HG02885 (cell line): ENCODE data around the gene ZDBF2.
"Not testable (repeated sequence)": the region's sequence is repeated elsewhere in the genome, so short reads cannot be mapped to it uniquely, and the experiment has no call there.

ENCODE experiments used
- ATAC-seq: cut with Tn5 transposase; IDR thresholded peaks from one replicate; pipeline ENCODE4 v1.9.1; 2021; ENCODE audit warnings: mild to moderate bottlenecking; ENCODE audit not compliant: unreplicated experiment, poor library complexity

Gene ZDBF2

DNA sequence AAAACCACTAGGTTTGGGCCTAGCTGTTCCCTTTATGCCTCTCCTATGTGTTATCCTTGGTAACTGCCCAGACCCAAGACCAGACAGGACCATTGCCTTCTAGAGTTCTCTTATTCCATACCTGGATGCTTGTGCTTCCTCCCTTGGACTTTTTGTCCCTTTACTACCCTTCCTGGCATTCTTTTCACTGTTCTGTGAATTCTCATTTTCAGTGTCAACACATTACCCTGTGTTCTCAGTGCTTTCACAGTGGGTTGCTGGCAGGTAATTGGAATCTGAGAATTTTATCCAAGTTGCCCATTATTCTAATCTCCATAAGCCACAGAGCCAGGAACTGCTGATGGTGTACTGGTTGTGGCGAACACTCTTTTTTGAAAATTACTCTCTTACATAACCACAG is 41.7 kb downstream of the ZDBF2 start:
- ATAC-seq = no peak

GRCh38 chr2:206323033-206323432 is 48.6 kb downstream of the ZDBF2 start:
- no peak for ATAC-seq

- ATAC-seq = no peak
Measured at GRCh38 chr2:206323486-206323885, 49.0 kb downstream of the ZDBF2 start.

DNA sequence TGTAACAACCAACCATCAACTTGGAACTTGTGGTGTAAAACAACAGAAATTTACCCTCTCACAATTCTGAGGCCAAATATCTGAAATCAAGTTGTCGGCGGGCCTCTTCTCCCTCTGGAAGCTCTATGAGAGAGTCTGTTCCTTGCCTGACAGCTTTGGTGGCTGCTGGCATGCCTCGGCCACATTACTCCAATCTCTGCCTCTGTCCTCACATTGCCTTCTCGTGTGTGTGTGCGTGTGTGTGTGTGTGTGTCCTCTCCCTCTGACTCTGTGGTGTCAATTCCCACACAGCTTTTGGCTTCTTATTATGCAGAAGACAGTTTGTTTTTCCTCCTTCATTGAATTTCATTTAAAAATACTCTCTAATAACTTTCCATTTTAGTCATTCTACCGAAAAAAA is 50.4 kb downstream of the ZDBF2 start:
- ATAC-seq = no peak

- no peak for ATAC-seq
Measured at GRCh38 chr2:206328974-206329373, 54.5 kb downstream of the ZDBF2 start.

- ATAC-seq = no peak
Measured at GRCh38 chr2:206336861-206337260, 62.4 kb downstream of the ZDBF2 start.

GRCh38 chr2:206337956-206338355 is 63.5 kb downstream of the ZDBF2 start:
- ATAC-seq = no peak

DNA sequence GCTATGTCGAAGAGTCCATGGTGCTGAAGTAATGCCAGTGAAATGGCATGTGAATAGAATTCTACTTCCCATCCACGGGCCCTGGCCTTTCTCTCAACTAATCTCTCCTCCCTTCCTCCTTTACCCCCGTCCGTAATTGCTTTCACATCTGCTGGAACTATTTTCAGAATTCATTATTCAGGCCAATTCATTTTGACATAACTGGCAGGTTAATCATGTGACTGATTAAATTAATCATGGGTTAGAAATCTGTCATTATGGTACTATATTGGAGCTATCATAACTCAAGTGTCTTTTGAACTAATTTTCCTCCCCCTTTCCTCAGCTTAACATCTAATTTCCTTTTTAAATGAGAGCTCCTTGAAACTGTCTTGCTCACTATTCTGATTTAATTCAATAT is 66.9 kb downstream of the ZDBF2 start:
- ATAC-seq = no peak

DNA sequence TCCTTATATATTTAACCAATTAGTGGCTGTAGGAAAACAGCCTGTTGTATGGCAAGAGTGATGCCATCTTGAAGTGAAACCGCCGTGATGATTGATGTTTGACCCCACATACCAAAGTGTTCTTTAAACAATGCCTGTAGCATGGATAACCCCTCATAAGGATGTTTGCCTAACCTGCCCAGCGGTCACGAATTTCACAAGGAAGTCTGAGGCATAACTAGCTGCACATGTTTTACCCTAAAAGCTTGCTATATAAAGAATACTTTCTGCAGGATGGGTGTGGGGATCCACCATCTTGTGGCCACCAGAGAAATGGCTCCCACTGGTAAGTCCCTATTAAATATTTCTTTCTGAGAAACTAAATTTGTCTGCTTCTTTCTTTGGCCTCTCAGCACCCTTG is 68.7 kb downstream of the ZDBF2 start:
- no peak for ATAC-seq

DNA sequence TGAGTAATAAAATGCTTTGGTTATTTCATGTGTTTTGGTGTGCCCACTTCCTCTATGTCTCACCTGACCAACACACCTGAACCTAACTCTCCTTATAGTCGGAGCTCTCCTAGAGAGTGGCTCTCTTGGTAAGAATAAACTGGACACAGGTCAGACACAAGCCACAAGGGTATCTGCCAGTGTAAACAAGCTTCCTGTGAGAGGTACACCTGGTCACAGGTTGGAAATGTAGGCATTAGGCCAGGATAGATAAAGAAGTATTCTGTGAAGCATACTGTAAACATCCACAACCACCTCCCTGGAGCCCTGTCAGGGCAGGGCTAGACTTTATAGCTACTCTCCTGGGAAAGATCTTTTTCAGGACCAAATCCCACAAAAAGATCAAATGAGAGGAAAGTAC is 69.4 kb downstream of the ZDBF2 start:
- no peak for ATAC-seq

GRCh38 chr2:206345606-206346005 is 71.1 kb downstream of the ZDBF2 start:
- ATAC-seq = no peak

DNA sequence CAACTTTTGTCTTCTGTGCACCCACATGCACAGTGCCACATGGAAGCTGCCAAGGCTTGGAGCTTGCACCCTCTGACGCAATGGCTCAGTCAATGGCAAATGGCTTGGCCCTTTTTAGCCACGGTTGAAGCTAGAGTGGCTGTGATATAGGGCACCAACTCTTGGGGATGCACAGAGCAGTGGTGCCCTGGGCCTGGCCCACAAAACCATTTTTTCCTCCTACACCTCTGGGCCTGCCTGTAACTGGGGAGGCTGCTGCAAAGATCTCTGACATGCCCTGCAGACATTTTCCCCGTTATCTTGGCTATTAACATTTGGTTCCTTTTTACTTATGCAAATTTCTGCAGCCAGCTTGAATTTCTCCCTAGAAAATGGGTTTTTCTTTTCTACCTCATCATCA is 74.9 kb downstream of the ZDBF2 start:
- ATAC-seq = no peak

GRCh38 chr2:206352571-206352970 is 78.1 kb downstream of the ZDBF2 start:
- ATAC-seq = no peak

DNA sequence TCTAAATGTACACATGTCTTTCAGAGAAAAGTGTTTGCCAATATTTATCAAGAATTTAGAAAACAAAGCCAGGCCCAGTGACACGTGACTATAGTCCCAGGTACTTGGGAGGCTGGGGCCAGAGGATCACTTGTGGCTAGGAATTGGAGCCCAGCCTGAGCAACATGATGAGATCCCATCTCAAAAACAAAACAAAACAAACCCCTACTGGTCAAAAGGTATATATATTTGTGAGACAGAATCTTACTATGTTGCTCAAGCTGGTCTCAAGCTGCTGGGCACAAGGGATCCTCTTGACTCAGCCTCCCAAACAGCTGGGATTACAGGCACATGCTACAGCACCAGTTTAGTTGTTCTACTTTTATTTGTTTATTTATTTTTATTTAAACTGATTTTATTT is 79.2 kb downstream of the ZDBF2 start:
- no peak for ATAC-seq

DNA sequence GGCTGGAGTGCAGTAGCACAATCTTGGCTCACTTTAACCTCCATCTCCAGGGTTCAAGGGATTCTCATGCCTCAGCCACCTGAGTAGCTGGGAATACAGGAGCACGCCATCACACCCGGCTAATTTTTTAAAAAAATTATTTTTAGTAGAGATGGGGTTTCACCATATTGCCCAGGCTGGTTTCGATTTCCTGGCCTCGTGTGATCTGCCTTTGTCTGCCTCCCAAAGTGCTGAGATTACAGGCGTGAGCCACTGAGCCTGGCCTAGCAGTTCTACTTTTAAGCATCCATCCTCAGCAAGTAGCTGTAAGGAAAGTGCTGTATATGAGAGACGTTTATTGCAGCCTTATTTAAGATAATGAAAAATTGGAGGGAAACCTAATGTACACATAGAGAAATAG is 79.7 kb downstream of the ZDBF2 start:
- no peak for ATAC-seq

DNA sequence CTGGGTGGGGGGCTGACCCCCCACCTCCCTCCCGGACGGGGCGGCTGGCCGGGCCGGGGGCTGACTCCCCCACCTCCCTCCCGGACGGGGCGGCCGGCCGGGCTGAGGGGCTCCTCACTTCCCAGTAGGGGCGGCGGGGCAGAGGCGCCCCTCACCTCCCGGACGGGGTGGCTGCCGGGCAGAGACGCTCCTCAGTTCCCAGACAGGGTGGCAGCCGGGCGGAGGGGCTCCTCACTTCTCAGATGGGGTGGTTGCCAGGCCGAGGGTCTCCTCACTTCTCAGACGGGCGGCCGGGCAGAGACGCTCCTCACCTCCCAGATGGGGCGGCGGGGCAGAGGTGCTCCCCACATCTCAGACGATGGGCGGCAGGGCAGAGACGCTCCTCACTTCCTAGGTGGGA is 82.4 kb downstream of the ZDBF2 start:
- ATAC-seq = not testable (repeated sequence)

- ATAC-seq = not testable (repeated sequence)
Measured at GRCh38 chr2:206360840-206361239, 86.4 kb downstream of the ZDBF2 start.

- peak; percentile 97 for ATAC-seq
Measured at GRCh38 chr2:206361407-206362045, 87.1 kb downstream of the ZDBF2 start.
